Hepatocyte (in vitro differentiated cells): Measurements from ENCODE around the gene NPNT. TPM values are rescaled to one million over a fixed set of nuclear protein-coding genes. Genes with fewer than 3 reads are reported as not detected.
A peak's percentile ranks its signal among the peaks of the same experiment; 100 is the strongest.

Source experiments
- DNase-seq: peaks from one replicate; pipeline ENCODE4 v3.0.0-alpha.2; 2016; ENCODE audit warnings: low spot score
- H2AFZ ChIP-seq: fragments of 200-600 bp; sonication (generic); 2 replicates; pipeline ENCODE4 v1.6.0; 2016; ENCODE audit warnings: antibody characterized with exemption, mild to moderate bottlenecking
- H3K27ac ChIP-seq: fragments of 200-600 bp; sonication (generic); 2 replicates; pipeline ENCODE4 v1.5.1; 2016; ENCODE audit warnings: mild to moderate bottlenecking
- H3K27me3 ChIP-seq: fragments of 200-600 bp; sonication (generic); 2 replicates; pipeline ENCODE4 v1.6.1; 2016
- H3K36me3 ChIP-seq: fragments of 200-600 bp; sonication (generic); replicated peaks from 2 replicates; pipeline ENCODE4 v1.5.1; 2016; ENCODE audit warnings: low read depth; ENCODE audit not compliant: insufficient read depth
- H3K4me1 ChIP-seq: fragments of 200-600 bp; sonication (generic); 2 replicates; pipeline ENCODE4 v1.5.1; 2016; ENCODE audit warnings: mild to moderate bottlenecking, moderate library complexity; ENCODE audit not compliant: insufficient read depth
- H3K4me2 ChIP-seq: fragments of 200-600 bp; sonication (generic); 2 replicates; pipeline ENCODE4 v1.6.0; 2016
- H3K4me3 ChIP-seq: fragments of 200-600 bp; sonication (generic); 2 replicates; pipeline ENCODE4 v1.5.1; 2016; ENCODE audit warnings: mild to moderate bottlenecking
- H3K79me2 ChIP-seq: fragments of 200-600 bp; sonication (generic); 2 replicates; pipeline ENCODE4 v1.6.0; 2017; ENCODE audit warnings: mild to moderate bottlenecking
- H3K9me2 ChIP-seq: fragments of 200-600 bp; sonication (generic); replicated peaks from 2 replicates; pipeline ENCODE4 v1.6.0; 2017; ENCODE audit warnings: mild to moderate bottlenecking; ENCODE audit not compliant: insufficient read depth
- H3K9me3 ChIP-seq: fragments of 200-600 bp; sonication (generic); 2 replicates; pipeline ENCODE4 v1.5.1; 2016; ENCODE audit warnings: low read depth, mild to moderate bottlenecking
- H4K20me1 ChIP-seq: fragments of 200-600 bp; sonication (generic); 2 replicates; pipeline ENCODE4 v1.6.0; 2016; ENCODE audit warnings: mild to moderate bottlenecking; ENCODE audit not compliant: insufficient read depth, poor library complexity, severe bottlenecking
- EZH2 ChIP-seq: fragments of 200-600 bp; sonication (generic); IDR thresholded peaks from 2 replicates; pipeline ENCODE4 v1.6.1; 2016; ENCODE audit warnings: antibody characterized with exemption, mild to moderate bottlenecking, borderline replicate concordance
- EZH2phosphoT487 ChIP-seq: fragments of 200-600 bp; sonication (generic); IDR thresholded peaks from one replicate; pipeline ENCODE4 v1.6.1; 2018; ENCODE audit warnings: antibody characterized with exemption, mild to moderate bottlenecking, low read depth, moderate library complexity; ENCODE audit not compliant: unreplicated experiment, severe bottlenecking
- WGBS: methylation state at CpG from one replicate; pipeline ENCODE4 v1.1.6; 2016; ENCODE audit warnings: low lambda C conversion rate; ENCODE audit errors: missing lambda C conversion rate; 5-methylcytosine and 5-hydroxymethylcytosine counted together
- polyA plus RNA-seq: library from polyadenylated mRNA; unstranded; fragments of >200 nt; fragmentation: Nextera tagmentation; extraction: Ambion mirVana; gene quantifications from 2 replicates; pipeline ENCODE4 v1.2.1, GENCODE V29; 2016
- total RNA-seq: library from RNA; depleted of rRNA; stranded (reverse); fragments of >200 nt; gene quantifications from 2 replicates; pipeline ENCODE4 v1.2.3, GENCODE V29; 2014
- TF ChIP-seq, protein P1 (sequence below): fragments of 200-600 bp; sonication (generic); IDR thresholded peaks from 2 replicates; pipeline ENCODE4 v1.5.1; 2016; ENCODE audit warnings: antibody characterized with exemption, mild to moderate bottlenecking; ENCODE audit not compliant: poor library complexity

NPNT gene
- total and polyA plus RNA-seq, 2 experiments from 2014 or later: 228 to 231 TPM

DNA sequence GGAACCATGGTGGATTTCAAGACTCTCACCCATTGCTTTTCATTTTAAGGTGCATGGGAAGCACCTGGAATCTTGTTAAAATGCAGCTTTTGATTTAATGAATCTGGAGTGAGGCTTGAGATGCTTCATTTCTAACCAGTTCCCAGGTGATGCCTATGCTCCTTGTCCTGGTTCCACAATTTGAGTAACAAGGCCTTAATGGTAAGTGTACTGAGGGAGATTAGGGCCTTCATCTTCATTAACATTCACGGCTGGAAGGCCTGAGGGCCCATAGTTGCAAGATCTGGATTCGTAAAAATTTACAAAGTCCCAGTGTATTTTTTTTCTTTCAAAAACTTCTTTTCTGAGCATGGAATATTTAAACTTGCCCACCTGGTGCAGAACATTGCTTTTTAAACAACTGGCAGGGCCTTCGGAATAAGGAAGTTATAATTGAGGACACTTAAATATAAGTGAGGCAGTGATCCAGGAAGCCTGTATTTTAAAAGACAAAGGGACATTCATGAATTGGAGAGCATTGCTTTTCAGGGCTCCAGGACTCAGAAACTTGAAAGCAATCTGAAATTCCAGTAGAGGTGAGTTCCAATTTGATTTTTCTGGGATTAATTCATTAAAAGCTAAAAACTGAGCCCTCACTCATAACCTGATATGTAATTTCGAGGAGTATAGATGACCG lies 77.8 kb downstream of the NPNT start:
- no peak for DNase-seq
- H3K4me3 ChIP-seq: no peak overlapping the region
- H2AFZ ChIP-seq: no peak overlapping the region
- WGBS: 85% methylated on average over 5 of the region's 5 CpGs
- no peaks in the 10 kb centered on the region for H3K27me3 ChIP-seq
- H3K79me2 ChIP-seq: no peaks in the 10 kb centered on the region
- H3K4me1 ChIP-seq: peaks cover 4% of the 10 kb centered on the region
- H3K9me2 ChIP-seq: no peaks in the 10 kb centered on the region
- no peaks in the 10 kb centered on the region for H4K20me1 ChIP-seq
- H3K4me2 ChIP-seq: no peak overlapping the region
- no peaks in the 10 kb centered on the region for H3K36me3 ChIP-seq
- no peaks in the 10 kb centered on the region for H3K9me3 ChIP-seq
- TF ChIP-seq EZH2 (no peak), EZH2phosphoT487 (no peak)
- TF ChIP-seq, protein P1, sequence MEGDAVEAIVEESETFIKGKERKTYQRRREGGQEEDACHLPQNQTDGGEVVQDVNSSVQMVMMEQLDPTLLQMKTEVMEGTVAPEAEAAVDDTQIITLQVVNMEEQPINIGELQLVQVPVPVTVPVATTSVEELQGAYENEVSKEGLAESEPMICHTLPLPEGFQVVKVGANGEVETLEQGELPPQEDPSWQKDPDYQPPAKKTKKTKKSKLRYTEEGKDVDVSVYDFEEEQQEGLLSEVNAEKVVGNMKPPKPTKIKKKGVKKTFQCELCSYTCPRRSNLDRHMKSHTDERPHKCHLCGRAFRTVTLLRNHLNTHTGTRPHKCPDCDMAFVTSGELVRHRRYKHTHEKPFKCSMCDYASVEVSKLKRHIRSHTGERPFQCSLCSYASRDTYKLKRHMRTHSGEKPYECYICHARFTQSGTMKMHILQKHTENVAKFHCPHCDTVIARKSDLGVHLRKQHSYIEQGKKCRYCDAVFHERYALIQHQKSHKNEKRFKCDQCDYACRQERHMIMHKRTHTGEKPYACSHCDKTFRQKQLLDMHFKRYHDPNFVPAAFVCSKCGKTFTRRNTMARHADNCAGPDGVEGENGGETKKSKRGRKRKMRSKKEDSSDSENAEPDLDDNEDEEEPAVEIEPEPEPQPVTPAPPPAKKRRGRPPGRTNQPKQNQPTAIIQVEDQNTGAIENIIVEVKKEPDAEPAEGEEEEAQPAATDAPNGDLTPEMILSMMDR: no peak
- no peak overlapping the region for H3K27ac ChIP-seq

GRCh38 chr4:105976915-105977314 lies 81.6 kb downstream of the NPNT start:
- Histone ChIP-seq H3K4me1 (peaks cover 4% of the 10 kb centered on the region), H3K9me2 (no peaks in the 10 kb centered on the region), H3K27me3 (no peaks in the 10 kb centered on the region), H3K9me3 (no peaks in the 10 kb centered on the region), H3K4me2 (no peak overlapping the region), H3K79me2 (no peaks in the 10 kb centered on the region), H2AFZ (no peak overlapping the region), H4K20me1 (no peaks in the 10 kb centered on the region), H3K4me3 (no peak overlapping the region), H3K27ac (peak overlapping the region; percentile 1), H3K36me3 (no peaks in the 10 kb centered on the region)
- 42% methylated on average over 3 of the region's 3 CpGs for WGBS
- TF ChIP-seq EZH2phosphoT487 (no peak), EZH2 (no peak)
- TF ChIP-seq, protein P1: no peak
- DNase-seq: no peak

GRCh38 chr4:105978684-105979296 lies 83.5 kb downstream of the NPNT start:
- Histone ChIP-seq H3K79me2 (no peaks in the 10 kb centered on the region), H3K9me3 (no peaks in the 10 kb centered on the region), H3K36me3 (no peaks in the 10 kb centered on the region), H2AFZ (no peak overlapping the region), H3K4me2 (no peak overlapping the region), H3K4me3 (no peak overlapping the region), H3K4me1 (peaks cover 4% of the 10 kb centered on the region), H3K27ac (no peak overlapping the region), H4K20me1 (no peaks in the 10 kb centered on the region), H3K27me3 (no peaks in the 10 kb centered on the region), H3K9me2 (no peaks in the 10 kb centered on the region)
- TF ChIP-seq EZH2phosphoT487 (no peak), EZH2 (no peak)
- TF ChIP-seq, protein P1: no peak
- no peak for DNase-seq
- WGBS: 74% methylated on average over 2 of the region's 2 CpGs
